Muscle of back (tissue), 11 donors: ENCODE data around the gene TRIM69. TPM values are rescaled to one million over a fixed set of nuclear protein-coding genes. Genes with fewer than 3 reads are reported as not detected.
"Not testable (repeated sequence)": the region's sequence is repeated elsewhere in the genome, so short reads cannot be mapped to it uniquely, and the experiment has no call there.

Experiments
- DNase-seq, 3 donors: peaks; one replicate each; pipeline versions ENCODE4 v3.0.0 to v3.0.0-alpha.2; 2013
- polyA plus RNA-seq, 10 donors: library from polyadenylated mRNA; unstranded; fragments of 120-200 nt; gene quantifications; one replicate each; pipeline ENCODE4 v1.2.1, GENCODE V29; 2013; ENCODE audit not compliant: insufficient read length in 10 of 10

Gene TRIM69
- polyA plus RNA-seq, 10 donors = 15.3 to 28.3 (median 24.9) TPM

- no peak for DNase-seq
These were observed 1.4 kb upstream of the TRIM69 start for GRCh38 chr15:44734839-44735481.

- DNase-seq = no peak
These were observed 697 bp upstream of the TRIM69 start for GRCh38 chr15:44735482-44736180.

- DNase-seq = peak in 1 of 3 donors; percentile 69
These were observed 2.1 kb downstream of the TRIM69 start for GRCh38 chr15:44738340-44738984.

GRCh38 chr15:44739222-44739847 is 3.0 kb downstream of the TRIM69 start:
- not testable (repeated sequence) for DNase-seq

- DNase-seq = not testable (repeated sequence)
These were observed 7.1 kb downstream of the TRIM69 start for GRCh38 chr15:44743454-44743853.

GRCh38 chr15:44753345-44753744 is 17.0 kb downstream of the TRIM69 start:
- DNase-seq = no peak

GRCh38 chr15:44763187-44763586 is 26.9 kb downstream of the TRIM69 start:
- no peak for DNase-seq

- DNase-seq = no peak
These were observed 27.5 kb downstream of the TRIM69 start for GRCh38 chr15:44763848-44764247.

- DNase-seq = no peak
These were observed 28.7 kb downstream of the TRIM69 start for GRCh38 chr15:44765036-44765435.

- DNase-seq = no peak
These were observed 33.2 kb downstream of the TRIM69 start for GRCh38 chr15:44769521-44769920.

GRCh38 chr15:44770715-44771114 is 34.4 kb downstream of the TRIM69 start:
- not testable (repeated sequence) for DNase-seq

- peak; percentile 11 to 64 (median 15) for DNase-seq
These were observed 39.6 kb downstream of the TRIM69 start for GRCh38 chr15:44775953-44776352.

GRCh38 chr15:44779761-44780160 is 43.4 kb downstream of the TRIM69 start:
- no peak for DNase-seq

- no peak for DNase-seq
These were observed 44.3 kb downstream of the TRIM69 start for GRCh38 chr15:44780608-44781007.

- no peak for DNase-seq
These were observed 44.9 kb downstream of the TRIM69 start for GRCh38 chr15:44781128-44781810.

GRCh38 chr15:44782516-44782915 is 46.2 kb downstream of the TRIM69 start:
- peak in 1 of 3 donors; percentile 4 for DNase-seq

- DNase-seq = not testable (repeated sequence)
These were observed 48.6 kb downstream of the TRIM69 start for GRCh38 chr15:44784918-44785274.

GRCh38 chr15:44788748-44789147 is 52.4 kb downstream of the TRIM69 start:
- DNase-seq = no peak

GRCh38 chr15:44790215-44790614 is 53.9 kb downstream of the TRIM69 start:
- DNase-seq = no peak

GRCh38 chr15:44790656-44791055 is 54.3 kb downstream of the TRIM69 start:
- no peak for DNase-seq

GRCh38 chr15:44792715-44793114 is 56.4 kb downstream of the TRIM69 start:
- no peak for DNase-seq

GRCh38 chr15:44794072-44794471 is 57.7 kb downstream of the TRIM69 start:
- DNase-seq = no peak
